ENCODE measurements around the gene HSDL1.

The HSDL1 gene

GRCh38 chr16:84144859-84145639, at the start of gene HSDL1, which contains the start of gene DNAAF1:
TSS of gene HSDL1 (minus strand) at chr16:84145177. CDS start at chr16:84131321, 13,856 bp downstream.
TSS of gene DNAAF1 (plus strand) at chr16:84145308. CDS start at chr16:84145441, 133 bp downstream.
- H3K9me3 Mint-ChIP-seq = no peaks in the 10 kb centered on the region
- peak within 1 kb of the TSS; percentile 94 for H3K4me3 Mint-ChIP-seq
- H3K27me3 Mint-ChIP-seq (ENCODE audit: low read depth) = peaks cover 6% of the 10 kb centered on the region
- peaks cover 2% of the 10 kb centered on the region for H3K36me3 Mint-ChIP-seq (ENCODE audit: low read depth)
- H3K4me1 Mint-ChIP-seq (ENCODE audit: low read depth) = peaks cover 10% of the 10 kb centered on the region
- peak within 1 kb of the TSS; percentile 82 for H3K27ac Mint-ChIP-seq
- peak; percentile 92 for DNase-seq (ENCODE audit: low spot score)

DNA sequence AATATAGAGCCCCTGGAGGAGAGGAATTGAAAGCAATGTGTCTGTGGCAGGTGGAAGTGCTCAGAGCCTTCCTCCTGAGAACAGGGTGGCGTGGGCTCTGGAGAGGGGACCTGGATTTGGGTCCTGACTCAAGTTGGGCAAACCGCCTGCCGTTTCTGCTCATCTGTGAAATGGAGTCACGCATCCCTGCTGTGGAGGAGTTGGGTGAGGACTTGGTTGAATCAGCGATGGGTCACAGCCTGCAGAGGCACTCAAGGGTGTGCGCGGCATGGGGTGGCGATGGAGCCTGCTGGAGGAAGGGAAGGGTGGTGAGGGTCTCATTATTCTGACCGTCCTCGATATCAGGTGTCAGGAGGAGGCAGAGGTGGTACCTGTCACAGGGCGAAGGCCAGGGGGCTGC, 49.0 kb upstream of the HSDL1 start:
- Mint-ChIP-seq H3K9me3 (no peaks in the 10 kb centered on the region), H3K27ac (peak overlapping the region; percentile 64), H3K4me3 (peak overlapping the region; percentile 46)

DNA sequence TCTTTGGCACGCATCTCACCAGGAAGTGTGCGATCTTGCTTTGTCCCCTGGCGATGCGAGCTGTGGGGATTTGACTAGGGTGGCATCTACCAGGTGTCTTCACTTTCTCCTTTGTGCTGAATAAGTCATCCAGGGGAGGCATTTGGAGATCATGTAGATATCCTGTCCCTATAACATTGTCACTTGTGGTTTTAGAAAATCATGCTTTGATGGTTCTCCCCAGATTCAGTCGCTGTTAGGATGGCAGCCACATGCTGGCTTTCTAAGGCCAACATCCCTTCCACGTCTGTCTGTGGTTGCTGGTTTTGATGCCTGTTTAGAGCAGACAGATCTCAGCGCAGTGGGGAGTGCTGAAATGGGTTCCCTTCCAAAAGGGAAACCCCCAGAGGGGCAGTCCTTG, 48.5 kb upstream of the HSDL1 start:
- Mint-ChIP-seq H3K36me3 (ENCODE audit: low read depth) (no peaks in the 10 kb centered on the region), H3K27me3 (ENCODE audit: low read depth) (no peaks in the 10 kb centered on the region), H3K27ac (peak overlapping the region; percentile 64), H3K9me3 (no peaks in the 10 kb centered on the region), H3K4me1 (ENCODE audit: low read depth) (peaks cover 16% of the 10 kb centered on the region), H3K4me3 (peak overlapping the region; percentile 46)
- no peak for DNase-seq (ENCODE audit: low spot score)

More for the DNA sequence above, 49.0 kb upstream of the HSDL1 start:
- peaks cover 16% of the 10 kb centered on the region for H3K4me1 Mint-ChIP-seq (ENCODE audit: low read depth)
- no peaks in the 10 kb centered on the region for H3K36me3 Mint-ChIP-seq (ENCODE audit: low read depth)
- DNase-seq (ENCODE audit: low spot score) = no peak
- H3K27me3 Mint-ChIP-seq (ENCODE audit: low read depth) = no peaks in the 10 kb centered on the region

DNA sequence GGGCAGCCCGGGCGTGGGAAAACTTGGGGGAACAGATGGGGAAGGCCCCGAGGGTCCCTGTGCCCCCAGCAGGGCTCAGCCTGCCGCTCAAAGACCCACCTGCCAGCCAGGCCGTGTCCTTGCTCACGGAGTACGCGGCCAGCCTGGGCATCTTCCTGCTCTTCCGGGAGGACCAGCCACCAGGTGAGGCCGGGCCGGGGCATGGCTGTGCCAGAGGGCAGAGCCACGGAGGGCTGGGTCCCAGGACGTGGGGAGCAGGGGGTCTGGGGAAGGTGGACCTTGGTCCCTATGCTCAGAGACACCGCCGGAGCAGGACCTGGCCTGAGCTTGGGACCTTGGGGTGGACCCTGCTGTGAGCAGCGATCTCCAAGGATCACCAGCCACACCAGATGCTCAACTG, 46.5 kb upstream of the HSDL1 start:
- H3K36me3 Mint-ChIP-seq (ENCODE audit: low read depth) = peaks cover 3% of the 10 kb centered on the region
- no peak for DNase-seq (ENCODE audit: low spot score)
- no peak overlapping the region for H3K4me3 Mint-ChIP-seq
- peaks cover 18% of the 10 kb centered on the region for H3K4me1 Mint-ChIP-seq (ENCODE audit: low read depth)
- no peaks in the 10 kb centered on the region for H3K27me3 Mint-ChIP-seq (ENCODE audit: low read depth)
- H3K27ac Mint-ChIP-seq = no peak overlapping the region
- no peaks in the 10 kb centered on the region for H3K9me3 Mint-ChIP-seq

- Mint-ChIP-seq H3K27me3 (ENCODE audit: low read depth) (no peaks in the 10 kb centered on the region), H3K9me3 (no peaks in the 10 kb centered on the region), H3K27ac (no peak within 1 kb of the TSS), H3K36me3 (ENCODE audit: low read depth) (peaks cover 3% of the 10 kb centered on the region), H3K4me3 (no peak within 1 kb of the TSS), H3K4me1 (ENCODE audit: low read depth) (peaks cover 19% of the 10 kb centered on the region)
- no peak for DNase-seq (ENCODE audit: low spot score)
These were observed 45.9 kb upstream of the HSDL1 start, which contains the start of gene ADAD2 for GRCh38 chr16:84190731-84191388. TSS of gene ADAD2 (plus strand) at chr16:84191157. CDS start at chr16:84191231, 74 bp downstream.

DNA sequence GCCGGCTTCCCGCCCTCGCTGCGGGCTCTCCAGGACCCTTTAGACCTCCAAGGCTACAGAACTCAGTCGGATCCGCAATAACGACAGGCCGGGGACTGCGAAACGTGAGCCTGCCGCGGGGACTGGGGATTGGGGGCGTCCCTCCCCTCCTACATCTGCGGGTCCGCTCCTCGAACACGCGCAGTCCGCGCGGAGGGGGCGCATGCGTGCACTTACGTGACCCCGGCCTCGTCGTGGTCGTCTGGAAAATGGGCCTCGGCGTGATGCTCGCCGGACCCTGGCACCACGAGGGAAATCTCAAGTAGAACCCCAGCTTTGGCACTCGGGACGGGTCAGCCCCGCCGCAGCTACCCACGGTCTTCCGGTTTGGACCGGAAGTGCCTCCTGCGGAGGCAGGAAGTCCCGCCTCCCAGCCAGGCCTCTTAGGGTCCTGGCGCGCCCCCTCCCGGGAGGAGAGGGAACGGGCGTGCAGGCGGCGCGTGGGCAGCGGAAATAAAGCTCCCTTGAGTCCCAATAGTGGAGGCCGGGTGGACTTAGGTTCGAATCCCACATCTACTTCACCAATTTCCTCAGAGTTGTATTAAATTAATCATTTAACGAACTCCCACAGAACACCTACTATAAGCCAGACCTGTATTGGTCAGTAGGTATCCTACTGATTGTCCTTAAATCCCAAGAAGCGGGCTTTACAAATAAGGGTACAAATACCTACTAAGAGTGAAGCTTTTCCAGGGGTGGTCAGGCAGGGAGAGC, 41.9 kb upstream of the HSDL1 start, which contains the start of gene TAF1C:
TSS of gene TAF1C (minus strand) at position 373 of the 753 bp plus-strand sequence. CDS start 2,069 bp downstream, outside the sequence.
- peak within 1 kb of the TSS; percentile 86 for H3K27ac Mint-ChIP-seq

GRCh38 chr16:84184775-84185174, 39.8 kb upstream of the HSDL1 start:
- no peak for DNase-seq (ENCODE audit: low spot score)
- Mint-ChIP-seq H3K4me3 (peak overlapping the region; percentile 94), H3K4me1 (ENCODE audit: low read depth) (peaks cover 10% of the 10 kb centered on the region), H3K27ac (peak overlapping the region; percentile 43), H3K36me3 (ENCODE audit: low read depth) (peaks cover 13% of the 10 kb centered on the region), H3K27me3 (ENCODE audit: low read depth) (no peaks in the 10 kb centered on the region), H3K9me3 (no peaks in the 10 kb centered on the region)

More for the DNA sequence above, 41.9 kb upstream of the HSDL1 start, which contains the start of gene TAF1C:
- Mint-ChIP-seq H3K27me3 (ENCODE audit: low read depth) (no peaks in the 10 kb centered on the region), H3K36me3 (ENCODE audit: low read depth) (peaks cover 13% of the 10 kb centered on the region), H3K9me3 (no peaks in the 10 kb centered on the region), H3K4me1 (ENCODE audit: low read depth) (peaks cover 10% of the 10 kb centered on the region), H3K4me3 (peak within 1 kb of the TSS; percentile 94)
- DNase-seq (ENCODE audit: low spot score) = peak; percentile 88

DNA sequence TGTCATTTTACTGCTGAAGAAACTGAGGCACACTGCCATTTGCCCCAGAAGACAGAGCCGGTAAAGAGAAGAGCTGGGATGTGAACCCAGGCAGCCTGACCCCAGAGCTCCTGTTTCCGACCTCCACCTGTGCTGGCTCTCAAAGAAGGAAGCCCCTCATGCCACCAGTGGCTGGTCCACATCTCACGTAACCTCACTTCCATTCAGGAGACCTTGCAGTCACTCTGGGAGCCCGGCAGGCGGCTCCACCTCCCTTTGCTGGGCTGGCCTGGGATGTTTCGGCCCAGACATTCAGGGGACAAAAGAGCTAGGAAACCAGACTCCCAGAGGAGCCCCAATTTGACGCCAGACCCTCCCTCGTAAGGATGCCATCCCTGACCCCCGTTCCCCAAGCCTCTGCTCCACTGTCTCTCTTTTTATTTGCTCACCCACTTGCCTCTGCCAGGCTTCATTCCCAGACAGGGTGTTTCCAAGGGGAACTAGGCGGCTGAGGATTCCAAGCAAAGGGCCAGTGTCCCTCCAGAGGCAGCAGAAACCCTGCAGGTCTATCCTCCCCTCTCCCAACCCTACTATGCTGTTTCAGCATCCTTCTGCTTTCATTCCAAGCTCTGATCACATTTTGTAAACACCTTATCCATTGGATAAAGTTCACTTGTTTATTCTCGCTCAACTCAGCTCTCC, 39.1 kb upstream of the HSDL1 start:
- H3K36me3 Mint-ChIP-seq (ENCODE audit: low read depth) = peaks cover 13% of the 10 kb centered on the region
- no peak overlapping the region for H3K27ac Mint-ChIP-seq
- H3K4me1 Mint-ChIP-seq (ENCODE audit: low read depth) = peaks cover 10% of the 10 kb centered on the region
- no peak for DNase-seq (ENCODE audit: low spot score)
- H3K9me3 Mint-ChIP-seq = no peaks in the 10 kb centered on the region
- H3K4me3 Mint-ChIP-seq = no peak overlapping the region
- H3K27me3 Mint-ChIP-seq (ENCODE audit: low read depth) = no peaks in the 10 kb centered on the region

DNA sequence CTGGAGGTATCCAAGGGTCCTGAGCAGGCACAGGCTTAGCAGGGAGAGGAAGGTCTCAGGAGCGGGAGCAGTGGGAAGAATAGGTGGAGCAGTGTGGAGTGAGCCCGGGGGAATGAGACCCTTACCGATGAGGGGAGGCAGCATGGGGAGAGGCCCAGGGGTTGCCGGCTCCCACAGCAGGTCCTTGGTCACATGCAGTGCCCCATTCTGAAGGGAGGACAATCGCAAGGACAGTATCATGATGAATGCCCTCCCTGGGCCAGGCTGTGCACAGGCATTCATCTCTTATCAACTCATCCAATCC, 38.5 kb upstream of the HSDL1 start:
- H3K27ac Mint-ChIP-seq = no peak overlapping the region

DNA sequence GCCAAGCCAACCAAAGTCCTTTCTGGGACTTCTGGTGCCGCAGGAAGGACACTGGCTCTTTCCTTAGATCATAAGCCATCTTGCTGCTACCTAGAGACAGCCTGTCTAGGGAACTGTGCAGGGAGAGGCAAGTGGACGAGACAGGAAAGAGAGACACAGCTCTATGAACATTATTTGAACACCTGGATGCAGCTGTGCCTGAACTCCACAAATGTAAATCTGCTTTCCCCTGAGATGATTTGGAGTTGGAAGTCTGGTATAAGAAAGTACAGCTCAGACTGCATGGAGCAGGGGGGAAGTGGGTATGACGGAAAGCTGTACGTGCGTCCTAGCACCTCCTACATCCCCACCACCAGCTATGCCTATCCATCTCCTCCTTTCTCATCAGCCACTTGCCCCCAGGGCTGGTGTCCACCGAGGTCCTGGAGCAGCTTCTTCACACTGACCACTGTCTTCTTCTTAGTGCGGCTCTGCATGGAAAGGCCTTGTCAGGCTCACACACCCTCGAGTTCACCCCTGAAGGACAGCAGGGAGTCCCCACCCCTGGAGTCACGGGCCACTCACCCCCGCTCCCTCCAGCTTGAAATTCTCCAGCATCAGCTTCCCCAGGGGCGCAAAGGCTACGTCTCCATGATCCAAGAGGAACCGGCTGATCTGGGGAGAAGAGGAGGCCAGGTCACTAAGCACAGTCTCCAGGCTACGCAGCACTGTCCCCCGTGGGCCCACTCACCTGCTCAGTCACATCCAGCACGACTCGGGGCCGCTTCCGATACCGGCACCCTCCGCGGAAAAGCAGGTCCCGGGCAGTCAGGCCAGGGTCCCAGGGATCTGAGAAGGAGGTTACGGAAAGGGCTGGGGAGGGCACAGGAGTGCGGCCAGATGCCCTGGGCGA, 37.9 kb upstream of the HSDL1 start:
- H3K27ac Mint-ChIP-seq = no peak overlapping the region
- no peak overlapping the region for H3K4me3 Mint-ChIP-seq

More for the DNA sequence above, 38.5 kb upstream of the HSDL1 start:
- peaks cover 13% of the 10 kb centered on the region for H3K36me3 Mint-ChIP-seq (ENCODE audit: low read depth)
- DNase-seq (ENCODE audit: low spot score) = no peak
- no peak overlapping the region for H3K4me3 Mint-ChIP-seq
- no peaks in the 10 kb centered on the region for H3K9me3 Mint-ChIP-seq
- H3K4me1 Mint-ChIP-seq (ENCODE audit: low read depth) = peaks cover 10% of the 10 kb centered on the region
- H3K27me3 Mint-ChIP-seq (ENCODE audit: low read depth) = no peaks in the 10 kb centered on the region

GRCh38 chr16:84182104-84182503, 37.1 kb upstream of the HSDL1 start:
- Mint-ChIP-seq H3K36me3 (ENCODE audit: low read depth) (peaks cover 19% of the 10 kb centered on the region), H3K27me3 (ENCODE audit: low read depth) (no peaks in the 10 kb centered on the region), H3K4me1 (ENCODE audit: low read depth) (peaks cover 9% of the 10 kb centered on the region), H3K4me3 (no peak overlapping the region), H3K9me3 (no peaks in the 10 kb centered on the region), H3K27ac (no peak overlapping the region)
- no peak for DNase-seq (ENCODE audit: low spot score)

More for the DNA sequence above, 37.9 kb upstream of the HSDL1 start:
- Mint-ChIP-seq H3K36me3 (ENCODE audit: low read depth) (peaks cover 16% of the 10 kb centered on the region), H3K27me3 (ENCODE audit: low read depth) (no peaks in the 10 kb centered on the region), H3K9me3 (no peaks in the 10 kb centered on the region), H3K4me1 (ENCODE audit: low read depth) (peaks cover 10% of the 10 kb centered on the region)
- no peak for DNase-seq (ENCODE audit: low spot score)

DNA sequence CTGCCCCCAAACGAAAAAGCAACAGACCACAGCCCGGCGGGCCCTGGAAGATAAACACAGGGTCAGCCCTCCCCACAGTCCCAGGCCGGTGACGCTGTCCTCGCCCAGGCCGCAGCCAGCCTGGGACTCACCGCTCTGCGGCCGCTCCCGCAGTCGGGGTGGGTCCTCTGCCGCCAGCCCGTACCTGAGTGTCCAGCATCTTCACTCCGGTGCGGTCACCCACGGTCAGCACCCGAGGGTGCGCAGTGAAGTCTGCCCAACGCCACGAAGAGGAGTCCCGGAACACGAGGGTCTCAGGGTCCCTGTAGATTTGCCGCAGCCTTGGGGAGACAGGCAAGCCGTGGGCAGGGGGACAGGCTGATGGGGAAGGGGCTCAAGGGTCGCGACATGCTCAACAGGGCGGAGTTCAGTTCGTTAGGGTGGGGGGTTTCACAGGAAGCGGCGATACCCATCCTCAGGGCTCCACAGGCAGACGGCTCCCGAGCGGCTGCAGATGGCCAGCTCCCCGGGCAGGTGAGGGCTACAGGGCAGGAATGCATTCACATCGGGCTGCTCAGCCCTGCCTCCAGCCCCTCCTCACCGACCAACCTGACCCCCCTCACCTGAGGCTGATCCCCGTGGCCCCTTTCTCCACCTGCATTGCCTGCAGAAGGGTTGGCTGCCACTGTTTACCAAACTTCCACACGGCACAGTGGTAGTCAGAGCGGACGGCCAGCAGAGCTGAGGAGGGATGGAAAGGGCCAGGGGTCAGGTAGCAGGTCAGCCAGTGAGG, 36.4 kb upstream of the HSDL1 start:
- peaks cover 16% of the 10 kb centered on the region for H3K36me3 Mint-ChIP-seq (ENCODE audit: low read depth)
- DNase-seq (ENCODE audit: low spot score) = no peak
- no peak overlapping the region for H3K27ac Mint-ChIP-seq
- no peaks in the 10 kb centered on the region for H3K27me3 Mint-ChIP-seq (ENCODE audit: low read depth)
- H3K4me1 Mint-ChIP-seq (ENCODE audit: low read depth) = peaks cover 7% of the 10 kb centered on the region
- no peak overlapping the region for H3K4me3 Mint-ChIP-seq
- H3K9me3 Mint-ChIP-seq = no peaks in the 10 kb centered on the region

All from T-helper 2 cell treated with Interferon-gamma antibody and Interleukin-4, amounts not matched to agents 5 μg/mL and 100 μg/mL, for 36 hours (primary cell).